AG20443 (cell line): ENCODE results near the gene GINS1.

Experiments
- DNase-seq: peaks from one replicate; pipeline ENCODE4 v3.0.0; 2012; ENCODE audit warnings: low spot score, mixed read lengths

Gene GINS1

GRCh38 chr20:25494506-25495188, 87.2 kb downstream of the GINS1 start:
- DNase-seq, result no peak

GRCh38 chr20:25495189-25495824, 87.8 kb downstream of the GINS1 start:
- DNase-seq, result no peak

- no peak for DNase-seq
These were observed 88.9 kb downstream of the GINS1 start for GRCh38 chr20:25496165-25496967.

GRCh38 chr20:25496968-25497401, 89.5 kb downstream of the GINS1 start:
- no peak for DNase-seq

GRCh38 chr20:25497586-25498279, 90.3 kb downstream of the GINS1 start:
- DNase-seq, result no peak
